HG02973 (cell line): ENCODE results near the gene TAF6L.
"Not testable (repeated sequence)": the region's sequence is repeated elsewhere in the genome, so short reads cannot be mapped to it uniquely, and the experiment has no call there.

ENCODE experiments used
- ATAC-seq: cut with Tn5 transposase; IDR thresholded peaks from one replicate; pipeline ENCODE4 v1.9.1; 2021; ENCODE audit warnings: moderate library complexity; ENCODE audit not compliant: unreplicated experiment

Gene TAF6L

GRCh38 chr11:62805076-62805892 lies 34.1 kb downstream of the TAF6L start, which contains the start of gene NXF1:
TSS of gene NXF1 (minus strand) at chr11:62805440. CDS start at chr11:62805356, 84 bp downstream.
- ATAC-seq: peak; percentile 74

GRCh38 chr11:62805961-62806441 lies 34.8 kb downstream of the TAF6L start:
- ATAC-seq: no peak

DNA sequence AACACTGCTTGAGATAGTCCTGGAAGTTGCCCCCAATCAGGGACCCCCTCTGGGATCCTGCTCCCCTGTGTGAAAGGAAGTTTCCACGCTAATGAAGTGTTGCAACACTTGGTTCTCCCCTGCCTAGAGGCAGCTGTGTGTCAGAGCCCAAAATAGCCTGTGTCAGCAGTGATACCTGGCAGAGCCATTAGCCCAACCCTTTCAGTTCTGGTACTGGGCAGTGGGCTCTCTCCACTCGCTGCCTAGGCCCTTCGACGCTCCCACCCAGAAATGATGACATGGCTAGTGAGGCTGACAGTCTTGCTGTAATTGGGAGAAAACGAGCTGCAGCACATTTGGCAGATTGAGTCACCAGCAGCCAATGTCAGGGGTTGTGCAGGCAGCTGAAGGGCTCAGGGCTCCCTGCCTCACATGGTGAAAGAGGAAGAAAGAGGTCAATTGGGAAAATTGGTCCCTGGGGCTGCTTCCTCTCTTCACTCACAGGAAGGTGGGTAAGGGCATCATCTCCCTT lies 35.5 kb downstream of the TAF6L start:
- no peak for ATAC-seq

- no peak for ATAC-seq
Observed at GRCh38 chr11:62810748-62811147, 39.6 kb downstream of the TAF6L start.

- no peak for ATAC-seq
Observed at GRCh38 chr11:62811659-62812058, 40.5 kb downstream of the TAF6L start.

GRCh38 chr11:62816557-62816956 lies 45.4 kb downstream of the TAF6L start:
- no peak for ATAC-seq

GRCh38 chr11:62817129-62817528 lies 45.9 kb downstream of the TAF6L start:
- no peak for ATAC-seq

DNA sequence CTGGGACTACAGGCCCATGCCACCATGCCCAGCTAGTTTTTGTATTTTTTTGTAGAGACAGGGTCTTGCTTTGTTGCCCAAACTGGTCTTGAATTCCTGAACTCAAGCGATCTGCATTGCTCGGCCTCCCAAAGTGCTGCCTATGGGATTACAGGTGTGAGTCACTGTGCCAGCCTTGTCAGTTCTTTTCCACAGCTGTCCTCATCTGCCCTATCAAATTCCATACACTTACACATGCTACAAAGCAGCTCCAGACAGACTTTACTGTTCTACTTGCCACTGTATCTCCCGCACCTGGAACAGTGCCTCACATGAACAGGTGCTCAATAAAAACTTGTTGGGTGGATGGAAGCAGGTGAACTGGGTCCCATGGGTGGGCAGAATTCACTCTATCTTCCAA lies 52.5 kb downstream of the TAF6L start:
- no peak for ATAC-seq

DNA sequence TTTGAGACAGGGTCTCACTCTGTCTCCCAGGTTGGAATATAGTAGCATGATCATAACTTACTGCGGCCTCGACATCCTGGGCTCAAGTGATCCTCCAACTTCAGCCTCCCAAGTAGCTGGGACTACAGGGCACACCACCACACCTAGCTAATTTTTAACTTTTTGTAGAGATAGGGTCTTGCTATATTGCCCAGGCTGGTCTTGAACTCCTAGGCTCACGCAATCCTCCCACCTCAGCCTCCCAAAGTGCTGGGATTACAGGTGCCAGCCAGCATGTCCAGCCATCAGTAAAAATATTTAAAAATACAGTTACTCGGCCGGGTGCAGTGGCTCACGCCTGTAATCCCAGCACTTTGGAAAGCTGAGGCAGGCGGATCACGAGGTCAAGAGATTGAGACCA lies 56.9 kb downstream of the TAF6L start:
- ATAC-seq: not testable (repeated sequence)

DNA sequence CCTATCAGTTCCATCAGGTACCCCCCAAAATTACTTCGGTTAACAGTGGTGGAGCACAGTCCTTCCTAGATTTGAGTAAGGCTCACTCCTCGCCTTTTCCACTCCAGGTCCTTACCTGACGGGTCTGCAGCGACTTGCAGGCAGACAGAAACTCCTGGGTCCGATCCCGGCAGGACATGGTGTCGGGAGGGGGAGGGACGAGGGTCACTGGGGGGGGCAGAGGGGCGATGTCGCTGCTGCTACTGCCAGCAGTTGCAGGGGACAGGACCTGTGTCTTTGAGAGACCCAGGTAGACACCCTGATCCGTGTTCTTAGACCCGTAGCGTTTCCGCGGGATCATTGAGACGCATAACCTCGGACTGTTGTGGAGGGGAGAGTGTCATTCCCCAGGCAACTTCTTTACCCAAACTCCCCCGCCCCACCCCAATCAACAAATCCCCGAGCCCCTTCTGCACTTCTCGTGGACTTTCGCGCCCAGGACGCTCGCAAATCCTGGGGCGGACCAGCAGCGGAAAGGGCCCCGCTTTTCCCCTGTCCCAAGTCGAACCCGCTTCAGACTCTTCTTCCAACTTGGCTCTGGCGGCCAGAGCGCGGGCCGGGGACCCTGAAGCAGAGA lies 59.8 kb downstream of the TAF6L start:
- ATAC-seq: peak; percentile 5

GRCh38 chr11:62831520-62832335 lies 60.5 kb downstream of the TAF6L start, which contains the start of gene STX5:
TSS of gene STX5 (minus strand) at chr11:62832051. CDS start at chr11:62831243, 808 bp downstream.
- peak; percentile 75 for ATAC-seq

DNA sequence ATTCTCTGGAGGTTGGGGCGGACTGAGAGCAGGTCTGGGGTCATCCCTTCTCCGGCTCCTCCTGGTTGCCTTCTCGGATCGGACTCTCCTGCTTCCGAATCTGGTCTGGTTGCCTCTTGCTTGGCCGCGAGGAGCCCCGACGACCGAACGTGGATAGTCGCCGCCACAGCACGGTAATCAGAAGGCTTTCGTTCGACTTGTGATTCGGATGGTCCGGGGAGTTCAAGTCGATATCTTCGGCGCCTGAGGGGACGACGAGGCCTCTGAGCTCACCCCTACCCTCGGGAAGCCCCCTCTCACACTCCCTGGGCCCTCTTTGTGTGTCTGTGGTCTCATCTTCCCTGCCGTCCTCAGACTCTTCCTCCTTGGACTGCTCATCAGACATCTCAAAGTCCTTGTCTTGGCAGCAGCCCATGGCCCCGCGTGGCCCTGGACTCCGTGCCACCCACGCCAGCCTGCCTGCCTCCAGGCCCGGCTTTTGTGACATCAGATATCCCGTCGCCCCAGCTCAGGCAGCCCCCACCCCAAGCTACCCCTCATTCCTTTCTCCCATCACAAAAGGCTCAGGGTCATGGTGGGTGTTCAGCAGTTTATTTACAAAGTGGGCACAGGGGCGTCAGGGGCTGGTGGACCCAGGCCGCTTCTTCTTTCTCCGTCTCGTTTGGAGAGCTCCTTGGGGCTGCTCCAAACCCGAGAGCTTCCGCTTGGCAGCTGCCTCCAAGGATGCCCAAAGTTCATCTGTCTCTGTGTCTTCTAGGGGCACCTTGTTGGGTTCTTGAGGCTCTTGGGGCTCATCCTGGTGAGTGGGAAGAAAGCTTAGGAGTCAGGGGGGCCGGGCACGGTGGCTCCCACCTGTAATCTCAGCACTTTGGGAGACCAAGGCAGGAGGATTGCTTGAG lies 61.4 kb downstream of the TAF6L start, which contains the start of gene TEX54:
Gene TEX54, minus strand, starts transcription at position 506 of the 899 bp plus-strand sequence.
- peak; percentile 8 for ATAC-seq

GRCh38 chr11:62835336-62835735 lies 64.1 kb downstream of the TAF6L start:
- no peak for ATAC-seq
